ENCODE measurements around the gene WWOX. TPM values are rescaled to one million over a fixed set of nuclear protein-coding genes. Genes with fewer than 3 reads are reported as not detected.

WWOX gene
- total and polyA plus RNA-seq, 2 donors (not counting 3 experiments of a cell fraction or from before 2014, with no cell fraction given), result 6.2 to 12.5 TPM

DNA sequence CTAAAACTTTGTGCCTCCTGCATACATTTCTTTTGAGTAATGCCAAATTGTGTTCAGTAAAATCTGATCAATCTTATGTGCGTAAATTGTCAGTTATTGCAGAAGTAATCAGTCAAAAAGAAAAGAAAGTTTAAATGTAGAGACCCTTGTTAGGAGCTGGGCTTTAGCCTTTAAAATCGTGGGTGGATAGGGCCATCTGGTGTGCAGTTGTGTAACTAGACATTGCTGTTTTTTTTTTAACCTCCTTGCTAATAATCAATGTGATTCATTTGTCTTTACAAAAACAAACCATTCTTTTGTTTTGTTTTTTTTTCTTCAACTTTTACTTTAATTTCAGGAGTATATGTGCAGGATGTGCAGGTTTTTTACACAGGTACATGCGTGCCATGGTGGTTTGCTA is 5.3 kb upstream of the WWOX start:
- intact Hi-C loops (cut with micrococcal nuclease), result no loop called here

DNA sequence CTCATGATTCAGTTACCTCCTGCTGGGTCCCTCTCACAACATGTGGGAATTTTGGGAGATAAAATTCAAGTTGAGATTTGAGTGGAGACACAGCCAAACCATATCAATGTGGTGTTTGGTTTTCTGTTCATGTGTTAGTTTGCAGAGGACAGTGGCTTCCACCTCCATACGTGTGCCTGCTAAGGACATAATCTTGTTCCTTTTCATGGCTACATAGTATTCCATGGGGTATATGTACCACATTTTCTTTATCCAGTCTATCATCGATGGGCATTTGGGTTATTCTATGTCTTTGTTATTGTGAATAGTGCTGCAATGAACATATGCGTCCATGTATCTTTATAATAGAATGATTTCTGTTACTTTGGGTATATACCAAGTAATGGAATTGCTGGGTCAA is 4.5 kb upstream of the WWOX start:
- no TSS peak for BruUV-seq (replicated peaks)
- Histone ChIP-seq H3K4me1 (ENCODE audit: control insufficient read depth, extremely low read depth, insufficient read depth, low read length) (peaks cover 5% of the 10 kb centered on the region), H3K9me1 (replicated peaks; ENCODE audit: control insufficient read depth, extremely low read depth, insufficient read depth, low read length) (no peaks in the 10 kb centered on the region), H3K79me2 (ENCODE audit: control insufficient read depth, insufficient read depth, low read length) (no peaks in the 10 kb centered on the region), H2AFZ (ENCODE audit: low read depth, low read length) (no peak overlapping the region), H3K9ac (replicated peaks; ENCODE audit: extremely low read depth, insufficient read depth, low read length) (no peak overlapping the region), H3K4me2 (ENCODE audit: insufficient read depth, low read length) (no peak overlapping the region), H3K27ac (ENCODE audit: insufficient read depth, low read depth, low read length) (no peak overlapping the region), H3K36me3 (ENCODE audit: control insufficient read depth in 2 of 2, extremely low read depth in 1 of 2, insufficient read depth in 2 of 2, low read length in 2 of 2) (no peaks in the 10 kb centered on the region), H3K27me3 (ENCODE audit: control insufficient read depth in 2 of 2, insufficient read depth in 2 of 2, low read length in 2 of 2) (no peaks in the 10 kb centered on the region), H3K4me3 (replicated peaks in 1 of 3; ENCODE audit: insufficient read depth in 1 of 3, low read depth in 1 of 3, low read length in 3 of 3) (no peak overlapping the region), H3K9me3 (replicated peaks; ENCODE audit: control insufficient read depth, insufficient read depth, low read length) (no peaks in the 10 kb centered on the region), H4K20me1 (replicated peaks; ENCODE audit: control insufficient read depth, extremely low read depth, insufficient read depth, low read length) (no peaks in the 10 kb centered on the region)
- TF ChIP-seq FOS (IDR thresholded peaks at IDR 0.05; ENCODE audit: borderline replicate concordance, insufficient read depth, low read length), result no peak
- ChIA-PET CTCF (no interaction called here), POLR2A (no interaction called here)
- intact Hi-C loops (cut with micrococcal nuclease), result loop anchor here (5.0 kb wide), 1 partner anchor 508 kb away; no protein-coding TSS in a partner anchor
- dilution Hi-C loops (cut with MboI; ENCODE audit: extremely low pct_ligation_motif_present, low sequenced_read_pairs), result no loop called here
- no peak for FAIRE-seq
- DNase-seq (ENCODE audit: low read depth, low spot score), result no peak

More for the DNA sequence above, 5.3 kb upstream of the WWOX start:
- no peak for DNase-seq (ENCODE audit: low read depth, low spot score)
- Histone ChIP-seq H3K27ac (ENCODE audit: insufficient read depth, low read depth, low read length) (no peak overlapping the region), H3K9ac (replicated peaks; ENCODE audit: extremely low read depth, insufficient read depth, low read length) (no peak overlapping the region), H3K4me1 (ENCODE audit: control insufficient read depth, extremely low read depth, insufficient read depth, low read length) (peaks cover 4% of the 10 kb centered on the region), H3K79me2 (ENCODE audit: control insufficient read depth, insufficient read depth, low read length) (no peaks in the 10 kb centered on the region), H3K4me2 (ENCODE audit: insufficient read depth, low read length) (no peak overlapping the region), H3K36me3 (ENCODE audit: control insufficient read depth in 2 of 2, extremely low read depth in 1 of 2, insufficient read depth in 2 of 2, low read length in 2 of 2) (no peaks in the 10 kb centered on the region), H2AFZ (ENCODE audit: low read depth, low read length) (no peak overlapping the region), H3K9me3 (replicated peaks; ENCODE audit: control insufficient read depth, insufficient read depth, low read length) (no peaks in the 10 kb centered on the region), H3K27me3 (ENCODE audit: control insufficient read depth in 2 of 2, insufficient read depth in 2 of 2, low read length in 2 of 2) (no peaks in the 10 kb centered on the region), H3K4me3 (replicated peaks in 1 of 3; ENCODE audit: insufficient read depth in 1 of 3, low read depth in 1 of 3, low read length in 3 of 3) (no peak overlapping the region), H4K20me1 (replicated peaks; ENCODE audit: control insufficient read depth, extremely low read depth, insufficient read depth, low read length) (no peaks in the 10 kb centered on the region), H3K9me1 (replicated peaks; ENCODE audit: control insufficient read depth, extremely low read depth, insufficient read depth, low read length) (no peaks in the 10 kb centered on the region)
- CTCF ChIA-PET, result interaction anchor here (0.9 kb wide), 1 partner anchor 91 kb away, joined by 5 read pairs; no protein-coding TSS in a partner anchor
- POLR2A ChIA-PET, result no interaction called here
- no peak for TF ChIP-seq POLR2AphosphoS5 (IDR thresholded peaks at IDR 0.05; ENCODE audit: insufficient read depth, low read depth, low read length)
- no peak for TF ChIP-seq GATA2 (IDR thresholded peaks at IDR 0.05; ENCODE audit: insufficient read depth, insufficient read length, low read depth, low read length)
- TF ChIP-seq JUN (IDR thresholded peaks at IDR 0.05; ENCODE audit: borderline replicate concordance, insufficient read depth, insufficient read length, low read depth), result no peak
- no peak for TF ChIP-seq MYC (IDR thresholded peaks at IDR 0.05; ENCODE audit: low read depth, low read length)
- TF ChIP-seq, protein P1, sequence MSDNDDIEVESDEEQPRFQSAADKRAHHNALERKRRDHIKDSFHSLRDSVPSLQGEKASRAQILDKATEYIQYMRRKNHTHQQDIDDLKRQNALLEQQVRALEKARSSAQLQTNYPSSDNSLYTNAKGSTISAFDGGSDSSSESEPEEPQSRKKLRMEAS (IDR thresholded peaks at IDR 0.05; ENCODE audit: insufficient read depth, insufficient read length), result no peak
- dilution Hi-C loops (cut with MboI; ENCODE audit: extremely low pct_ligation_motif_present, low sequenced_read_pairs), result no loop called here
- no TSS peak for BruUV-seq (replicated peaks)
- FAIRE-seq, result no peak
